Parathyroid adenoma (tissue), 2 donors: ENCODE measurements around the gene PCDHAC2.
A peak's percentile ranks its signal among the peaks of the same experiment; 100 is the strongest.

ENCODE experiments used
- H2AFZ ChIP-seq: fragments of 300-600 bp; sonication (generic); one replicate; pipeline ENCODE4 v1.7.0; 2017; ENCODE audit warnings: antibody characterized with exemption, mild to moderate bottlenecking
- H3K27ac ChIP-seq: fragments of 300-600 bp; sonication (generic); one replicate; pipeline ENCODE4 v1.7.0; 2017
- H3K27me3 ChIP-seq: fragments of 300-600 bp; sonication (generic); one replicate; pipeline ENCODE4 v1.7.0; 2017; ENCODE audit warnings: low read length; ENCODE audit not compliant: control insufficient read depth, insufficient read depth
- H3K36me3 ChIP-seq: fragments of 300-600 bp; sonication (generic); one replicate; pipeline ENCODE4 v1.7.0; 2017; ENCODE audit warnings: low read length; ENCODE audit not compliant: control insufficient read depth, insufficient read depth
- H3K4me1 ChIP-seq: fragments of 300-600 bp; sonication (generic); one replicate; pipeline ENCODE4 v1.7.0; 2017; ENCODE audit warnings: control low read depth
- H3K4me2 ChIP-seq: fragments of 300-600 bp; sonication (generic); one replicate; pipeline ENCODE4 v1.7.0; 2017; ENCODE audit warnings: low read length
- H3K4me3 ChIP-seq: fragments of 300-600 bp; sonication (generic); one replicate; pipeline ENCODE4 v1.7.0; 2017; ENCODE audit warnings: low read depth, low read length
- H3K79me2 ChIP-seq: fragments of 300-600 bp; sonication (generic); one replicate; pipeline ENCODE4 v1.7.0; 2017; ENCODE audit warnings: control low read depth
- H3K9ac ChIP-seq: fragments of 300-600 bp; sonication (generic); one replicate; pipeline ENCODE4 v1.7.0; 2017; ENCODE audit warnings: mild to moderate bottlenecking
- H3K9me3 ChIP-seq: fragments of 300-600 bp; sonication (generic); one replicate; pipeline ENCODE4 v1.7.0; 2017; ENCODE audit warnings: low read length; ENCODE audit not compliant: control insufficient read depth
- CTCF ChIP-seq: fragments of 300-600 bp; sonication (generic); IDR thresholded peaks from one replicate; pipeline ENCODE4 v1.7.0; 2017; ENCODE audit warnings: antibody characterized with exemption, mild to moderate bottlenecking
- donor health status: primary hyperparathyroidism.

Gene PCDHAC2

GRCh38 chr5:140962190-140962589 is 4.1 kb upstream of the PCDHAC2 start:
- no peak for TF ChIP-seq CTCF
- Histone ChIP-seq H3K27me3 (no peaks in the 10 kb centered on the region), H3K79me2 (peaks cover 5% of the 10 kb centered on the region)

GRCh38 chr5:140964356-140964755 is 1.9 kb upstream of the PCDHAC2 start:
- Histone ChIP-seq H3K4me1 (peaks cover 21% of the 10 kb centered on the region), H3K36me3 (no peaks in the 10 kb centered on the region), H3K79me2 (peaks cover 20% of the 10 kb centered on the region), H3K4me3 (no peak overlapping the region), H3K9me3 (no peaks in the 10 kb centered on the region), H3K9ac (no peak overlapping the region), H3K4me2 (no peak overlapping the region), H3K27ac (peak overlapping the region; percentile 93), H3K27me3 (no peaks in the 10 kb centered on the region), H2AFZ (peak overlapping the region; percentile 45)
- no peak for TF ChIP-seq CTCF

More at GRCh38 chr5:140962190-140962589, 4.1 kb upstream of the PCDHAC2 start:
- Histone ChIP-seq H3K36me3 (no peaks in the 10 kb centered on the region), H3K4me2 (no peak overlapping the region), H3K4me1 (peaks cover 15% of the 10 kb centered on the region), H2AFZ (no peak overlapping the region), H3K27ac (no peak overlapping the region), H3K9ac (no peak overlapping the region), H3K9me3 (no peaks in the 10 kb centered on the region), H3K4me3 (no peak overlapping the region)

- H3K9ac ChIP-seq, result peak overlapping the region; percentile 15
Observed at GRCh38 chr5:140965905-140966292, 377 bp upstream of the PCDHAC2 start.

GRCh38 chr5:140967226-140967893 is 1.1 kb downstream of the PCDHAC2 start:
- no peaks in the 10 kb centered on the region for H3K9me3 ChIP-seq
- H3K36me3 ChIP-seq, result no peaks in the 10 kb centered on the region
- no peaks in the 10 kb centered on the region for H3K27me3 ChIP-seq
- TF ChIP-seq CTCF, result no peak
- H2AFZ ChIP-seq, result peak overlapping the region; percentile 96
- H3K9ac ChIP-seq, result peak overlapping the region; percentile 15
- peak overlapping the region; percentile 66 for H3K4me2 ChIP-seq
- peaks cover 20% of the 10 kb centered on the region for H3K79me2 ChIP-seq
- peak overlapping the region; percentile 72 for H3K4me3 ChIP-seq
- peaks cover 24% of the 10 kb centered on the region for H3K4me1 ChIP-seq
- peak overlapping the region; percentile 93 for H3K27ac ChIP-seq

More at GRCh38 chr5:140965905-140966292, 377 bp upstream of the PCDHAC2 start:
- Histone ChIP-seq H2AFZ (peak overlapping the region; percentile 96), H3K4me1 (peaks cover 24% of the 10 kb centered on the region), H3K4me2 (peak overlapping the region; percentile 66), H3K9me3 (no peaks in the 10 kb centered on the region), H3K27ac (peak overlapping the region; percentile 93), H3K79me2 (peaks cover 20% of the 10 kb centered on the region), H3K27me3 (no peaks in the 10 kb centered on the region), H3K36me3 (no peaks in the 10 kb centered on the region), H3K4me3 (peak overlapping the region; percentile 72)
- TF ChIP-seq CTCF, result no peak

- Histone ChIP-seq H3K4me2 (peak overlapping the region; percentile 44), H3K79me2 (peaks cover 26% of the 10 kb centered on the region), H3K27ac (no peak overlapping the region), H3K4me3 (peak overlapping the region; percentile 2), H3K4me1 (peaks cover 18% of the 10 kb centered on the region), H3K9me3 (no peaks in the 10 kb centered on the region), H3K9ac (no peak overlapping the region), H3K27me3 (no peaks in the 10 kb centered on the region), H2AFZ (no peak overlapping the region), H3K36me3 (no peaks in the 10 kb centered on the region)
- no peak for TF ChIP-seq CTCF
Observed at GRCh38 chr5:140969880-140970279, 3.6 kb downstream of the PCDHAC2 start.
